ENCODE data around the gene TTYH1.
A peak's percentile ranks its signal among the peaks of the same experiment; 100 is the strongest.
"Not testable (repeated sequence)": the region's sequence is repeated elsewhere in the genome, so short reads cannot be mapped to it uniquely, and the experiment has no call there.

The TTYH1 gene

GRCh38 chr19:54461613-54462012, 46.3 kb downstream of the TTYH1 start:
- DNase-seq, result no peak

DNA sequence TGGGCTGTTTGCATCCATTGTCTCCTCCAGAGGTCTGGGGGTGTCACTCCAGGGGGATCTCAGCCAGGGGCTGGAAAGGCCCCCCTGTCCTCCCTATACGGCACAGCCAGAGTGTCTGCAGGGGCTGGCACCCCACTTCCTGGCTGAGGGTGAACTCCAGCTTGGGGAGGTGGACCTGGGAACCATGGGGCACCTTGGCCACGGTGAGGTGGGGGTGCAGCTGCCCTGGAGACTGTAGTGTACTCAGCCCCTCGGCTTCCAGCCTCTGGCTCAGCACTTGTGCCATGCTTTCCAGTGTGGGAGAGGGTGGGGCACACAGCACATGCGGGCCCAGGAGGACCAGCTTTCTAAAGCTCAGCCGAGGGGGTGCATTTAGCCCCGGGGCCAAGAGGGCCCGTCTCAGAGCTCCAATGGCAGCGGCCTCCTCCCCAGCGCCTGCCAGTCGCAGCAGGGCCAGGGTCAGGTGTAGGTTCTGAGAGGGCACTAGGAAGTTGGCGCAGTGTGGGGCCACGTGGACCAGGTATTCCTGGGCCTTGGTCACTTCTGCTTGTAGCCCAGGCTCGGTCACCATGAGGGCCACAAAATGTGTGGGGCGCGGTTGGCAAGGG, 46.9 kb downstream of the TTYH1 start:
- no peak for DNase-seq

DNA sequence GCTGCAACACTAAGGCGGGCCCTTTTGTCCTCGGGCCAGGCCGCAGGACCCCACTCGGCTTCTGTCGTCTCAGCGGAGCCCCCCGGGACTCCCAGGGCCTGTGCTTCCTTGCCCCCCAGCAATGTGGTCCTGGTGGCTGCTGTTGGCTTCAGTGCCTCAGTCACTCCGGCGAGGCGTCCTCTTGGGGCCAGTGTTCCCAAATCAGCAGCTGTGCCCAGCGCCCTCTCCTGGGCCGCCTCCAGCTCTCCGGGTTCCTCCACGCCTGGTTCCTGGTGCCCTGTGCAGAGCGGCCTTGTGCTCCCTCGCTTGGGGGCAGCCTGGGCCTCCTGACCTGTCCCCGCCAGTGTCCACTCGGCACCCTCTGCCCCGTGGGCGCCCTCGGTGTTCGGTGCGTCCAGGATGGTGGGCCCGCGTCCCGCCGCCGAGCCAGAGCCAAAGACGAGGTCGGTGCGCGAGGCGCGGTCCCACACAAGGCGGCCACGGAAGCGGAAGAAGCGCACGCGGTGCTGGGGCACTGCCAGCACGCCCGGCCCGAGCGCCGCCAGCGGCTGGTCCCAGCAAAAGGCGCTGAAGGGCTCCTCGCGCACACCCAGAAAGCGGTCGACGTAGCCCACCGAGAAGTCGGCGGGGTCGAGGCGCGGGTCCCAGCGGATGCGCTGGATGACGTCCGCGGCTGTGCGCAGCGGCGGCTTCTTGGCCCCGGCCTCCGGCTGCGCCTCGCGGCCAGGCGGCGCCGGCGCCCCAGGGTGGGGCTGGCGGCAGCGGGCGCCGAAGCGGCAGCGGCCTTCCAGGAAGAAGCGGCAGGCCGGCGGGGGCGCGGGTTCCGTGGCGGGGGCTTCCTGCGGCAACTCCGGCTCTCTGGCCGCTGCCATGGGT, 47.6 kb downstream of the TTYH1 start:
- DNase-seq, result peak; percentile 32 to 37

- peak; percentile 96 for DNase-seq
Measured at GRCh38 chr19:54463531-54464043, 48.3 kb downstream of the TTYH1 start, which contains the start of gene LENG9. Gene LENG9 (minus strand): TSS chr19:54463778. CDS start chr19:54463526, 252 bp downstream.

DNA sequence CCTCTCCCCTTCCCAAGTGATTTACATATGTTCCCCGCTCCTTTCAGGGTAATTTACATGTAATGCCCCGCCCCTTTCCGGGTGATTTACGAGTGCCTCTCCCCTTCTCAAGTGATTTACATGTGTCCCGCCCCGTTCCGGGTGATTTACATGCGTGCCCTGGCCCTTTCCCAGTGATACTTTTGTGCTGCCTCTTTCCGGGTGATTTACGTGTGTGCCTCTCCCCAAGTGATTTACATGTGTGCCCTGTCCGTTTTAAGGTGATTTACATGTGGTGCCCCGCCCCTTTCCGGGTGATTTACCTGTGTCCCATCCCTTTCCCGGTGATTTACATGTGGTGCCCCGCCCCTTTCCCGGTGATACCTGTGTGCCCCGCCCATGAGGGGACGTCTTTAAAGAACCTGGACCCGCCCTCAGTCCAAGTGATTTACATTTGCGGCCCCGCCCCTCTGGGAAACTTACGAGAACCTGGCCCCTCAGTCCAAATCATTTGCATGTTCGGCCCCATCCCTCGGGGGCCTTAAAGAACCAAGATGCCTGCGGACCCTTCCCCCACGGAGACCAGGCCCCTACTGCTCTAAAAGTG, 48.9 kb downstream of the TTYH1 start:
- peak; percentile 93 for DNase-seq

- DNase-seq, result peak; percentile 70 to 92
Measured at GRCh38 chr19:54464630-54465425, 49.6 kb downstream of the TTYH1 start.

- DNase-seq, result no peak
Measured at GRCh38 chr19:54465426-54466109, 50.3 kb downstream of the TTYH1 start.

- DNase-seq, result not testable (repeated sequence)
Measured at GRCh38 chr19:54466110-54466480, 50.8 kb downstream of the TTYH1 start.

DNA sequence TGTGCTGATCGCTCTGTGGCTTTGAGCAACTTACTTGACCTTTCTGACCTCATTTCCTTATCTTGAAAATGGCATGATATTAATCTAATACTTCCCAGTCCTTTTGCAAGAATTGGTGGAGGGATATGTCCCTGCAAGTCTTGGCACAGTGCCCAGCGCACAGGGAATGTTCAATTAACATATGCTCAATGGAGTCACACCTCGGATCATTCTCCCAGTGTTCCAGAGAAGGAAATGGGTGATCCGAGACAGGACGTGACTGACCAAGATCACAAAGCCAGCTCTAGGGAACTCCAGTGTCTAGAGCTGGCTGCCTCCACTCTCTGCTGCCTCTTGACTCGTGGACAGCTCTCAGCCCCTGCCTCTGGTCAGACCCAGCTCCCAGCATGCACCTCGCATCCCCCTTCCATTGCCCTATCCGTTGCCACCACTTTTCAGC, 54.3 kb downstream of the TTYH1 start:
- DNase-seq, result peak in 1 of 2 experiments; percentile 56

DNA sequence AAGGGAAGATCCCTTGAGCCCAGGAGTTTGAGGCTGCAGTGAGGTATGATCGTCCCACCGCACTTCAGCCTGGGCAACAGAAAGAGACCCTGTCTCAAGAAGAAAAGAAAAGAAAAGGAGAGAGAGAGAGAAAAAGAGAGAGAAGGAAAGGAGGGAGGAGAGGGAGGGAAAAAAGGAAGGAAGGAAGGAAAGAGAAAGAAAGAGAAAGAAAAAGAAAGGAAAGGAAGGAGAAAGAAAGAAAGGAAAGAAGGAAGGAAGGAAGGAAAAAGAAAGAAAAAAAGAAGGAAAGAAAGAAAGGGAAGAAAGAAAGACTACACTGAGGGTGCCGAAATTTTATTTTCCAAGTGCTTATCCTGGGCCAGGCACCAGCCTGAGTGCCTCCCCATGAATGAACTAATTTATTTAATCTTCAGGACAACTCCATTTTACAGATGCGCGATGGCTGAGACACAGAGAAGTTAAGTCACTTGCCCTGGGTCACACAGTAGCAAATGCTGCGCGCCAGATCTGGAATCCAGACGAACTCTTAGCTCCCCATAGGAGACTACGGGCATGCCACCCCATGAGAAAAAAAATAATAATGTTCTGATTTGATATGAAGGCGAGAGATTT, 55.1 kb downstream of the TTYH1 start:
- no peak for DNase-seq

GRCh38 chr19:54470991-54471782, 55.9 kb downstream of the TTYH1 start:
- no peak for DNase-seq

- no peak for DNase-seq
Measured at GRCh38 chr19:54473071-54473891, 58.0 kb downstream of the TTYH1 start, which contains the start of gene CDC42EP5. Gene CDC42EP5 (minus strand): TSS chr19:54473296. CDS start chr19:54465547, 7,749 bp downstream.

DNA sequence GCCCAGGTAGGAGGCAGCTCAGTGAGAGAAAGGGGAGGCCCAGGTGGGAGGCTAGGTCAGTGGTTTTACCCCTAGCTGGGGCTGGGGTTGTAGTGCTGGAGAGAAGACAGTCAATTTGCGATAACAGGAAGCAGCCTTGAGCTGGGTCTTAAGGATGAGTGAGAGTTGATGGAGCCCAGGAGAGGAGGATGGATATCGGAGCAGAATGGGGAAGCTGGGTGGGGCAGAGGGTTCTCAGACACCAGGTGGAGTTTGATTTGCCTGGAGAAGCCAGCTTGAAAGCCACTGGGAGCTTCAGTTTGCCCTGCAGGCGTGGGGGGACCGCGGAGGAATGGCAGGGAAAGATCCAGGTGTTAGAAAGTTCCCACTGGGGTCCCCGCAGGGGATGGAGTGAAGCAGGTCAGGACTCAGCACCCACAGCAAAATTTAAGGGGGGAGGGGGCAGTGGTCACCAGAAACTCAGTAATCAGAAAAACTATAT, 58.7 kb downstream of the TTYH1 start:
- no peak for DNase-seq

DNA sequence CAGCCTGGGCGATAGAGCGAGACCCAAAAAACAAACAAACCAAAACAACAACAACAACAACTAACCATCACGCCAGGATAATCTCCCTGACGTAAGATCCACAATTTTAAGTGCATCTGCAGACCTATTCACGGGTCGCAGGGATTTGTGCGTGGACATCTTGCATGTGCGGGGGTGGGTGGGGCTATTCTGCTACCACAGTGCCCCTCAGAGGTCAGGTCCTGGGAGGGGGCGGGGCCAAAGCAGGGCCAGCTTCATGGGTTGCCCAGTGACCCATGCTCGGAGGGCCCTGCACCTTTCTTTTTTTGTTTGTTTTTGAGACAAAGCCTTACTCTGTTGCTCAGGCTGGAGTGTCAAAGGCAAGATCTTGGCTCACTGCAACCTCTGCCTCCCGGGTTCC, 60.4 kb downstream of the TTYH1 start:
- DNase-seq, result no peak

DNA sequence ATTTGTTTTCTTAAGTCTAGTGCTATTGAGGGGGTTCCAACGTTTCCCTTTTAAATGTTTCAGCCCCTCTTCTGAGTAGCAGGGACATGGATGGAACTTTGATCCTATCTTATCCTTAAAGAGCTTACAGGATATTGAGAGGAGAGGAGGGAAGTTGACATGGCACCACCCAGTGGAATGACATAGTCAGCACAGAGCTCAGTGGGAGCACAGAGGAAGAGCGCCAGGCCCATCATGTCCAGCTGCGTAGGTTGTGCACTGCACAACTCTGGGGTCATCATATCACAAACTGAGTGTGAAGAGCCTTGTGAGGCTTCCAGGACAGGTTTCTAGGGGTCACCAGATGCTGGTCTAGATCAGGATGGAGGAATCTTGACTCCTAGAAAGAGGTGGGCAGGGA, 62.4 kb downstream of the TTYH1 start:
- no peak for DNase-seq

DNA sequence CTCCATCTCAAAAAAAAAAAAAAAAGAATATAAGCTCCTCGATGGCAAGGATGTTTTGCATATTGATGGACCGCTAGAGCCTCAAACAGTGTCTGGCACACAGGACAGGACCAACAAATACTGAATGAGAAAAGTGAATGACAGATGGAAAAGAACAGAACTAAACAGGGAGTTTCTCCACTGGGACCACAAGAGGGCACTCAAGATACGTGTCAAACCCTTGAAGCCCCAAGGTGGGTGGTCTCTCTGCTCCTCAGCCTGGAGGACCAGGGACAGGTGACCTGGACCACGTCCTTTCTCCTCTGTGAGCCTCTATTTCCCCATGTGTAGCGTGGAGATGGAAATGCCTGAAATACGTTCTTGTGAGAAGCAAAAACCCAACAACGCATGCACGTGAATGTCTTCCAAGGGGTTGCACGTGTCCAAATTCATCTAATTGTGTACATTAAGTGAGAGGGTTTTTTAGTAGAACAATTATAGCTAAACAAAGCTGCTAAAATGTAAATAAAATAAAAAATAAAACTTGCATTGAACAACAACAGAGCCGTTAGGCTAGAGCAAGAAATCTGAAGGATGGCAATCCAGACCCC, 63.5 kb downstream of the TTYH1 start:
- peak; percentile 70 for DNase-seq

GRCh38 chr19:54480051-54480450, 64.8 kb downstream of the TTYH1 start:
- no peak for DNase-seq

GRCh38 chr19:54481326-54481930, 66.2 kb downstream of the TTYH1 start:
- DNase-seq, result peak; percentile 40 to 47

- DNase-seq, result no peak
Measured at GRCh38 chr19:54482889-54483288, 67.6 kb downstream of the TTYH1 start.
